ENCODE measurements around the gene WTIP. TPM values are rescaled to one million over a fixed set of nuclear protein-coding genes. Genes with fewer than 3 reads are reported as not detected.
"Not testable (repeated sequence)": the region's sequence is repeated elsewhere in the genome, so short reads cannot be mapped to it uniquely, and the experiment has no call there.

The WTIP gene
- total and polyA plus RNA-seq, 2 of the 13 experiments (the other 11 are each of a cell fraction or from before 2014, with no cell fraction given), result 15.0 to 18.1 TPM

GRCh38 chr19:34475975-34476594, 5.5 kb upstream of the WTIP start:
- no peak overlapping the region for H3K4me3 ChIP-seq (replicated peaks in 1 of 3; ENCODE audit: insufficient read depth in 1 of 3, low read depth in 2 of 3, low read length in 3 of 3)
- no TSS peak for BruUV-seq (replicated peaks)
- TF ChIP-seq MAFG (CRISPR knock-in tag; IDR thresholded peaks at IDR 0.05), result no peak
- TF ChIP-seq POLR2G (IDR thresholded peaks at IDR 0.05; ENCODE audit: low read depth, low read length), result peak; percentile 32; the same call in 1 of the 2 replicates
- in situ Hi-C loops (cut with HindIII; ENCODE audit: extremely low pct_ligation_motif_present, low pct_unique_long_range_greater_than_20kb) (no loop called here), intact Hi-C loops (cut with micrococcal nuclease; ENCODE audit: unreplicated experiment) (no loop called here)
- peaks cover 2 to 20% of the 10 kb centered on the region in 2 experiments; a peak in 3 of 5 replicates for H3K36me3 ChIP-seq (replicated peaks in 1 of 2; ENCODE audit: control insufficient read depth in 1 of 2, insufficient read depth in 2 of 2, low read length in 2 of 2)
- no peaks in the 10 kb centered on the region for H3K79me2 ChIP-seq (ENCODE audit: insufficient read depth, low read length)
- ATAC-seq (no peak), DNase-seq (ENCODE audit: low spot score) (no peak), FAIRE-seq (no peak)
- no peak overlapping the region for H3K4me2 ChIP-seq (ENCODE audit: low read depth, low read length)
- H3K9ac ChIP-seq (ENCODE audit: insufficient read depth, low read depth, low read length), result no peak overlapping the region
- H4K20me1 ChIP-seq (ENCODE audit: insufficient read depth, low read length), result no peaks in the 10 kb centered on the region
- CTCF ChIA-PET (ENCODE audit: low intra/inter-chr PET ratio, low total read pairs), result no interaction called here
- no peaks in the 10 kb centered on the region for H3K27me3 ChIP-seq (ENCODE audit: control insufficient read depth in 1 of 2, insufficient read depth in 2 of 2, low read length in 2 of 2)
- WGBS (ENCODE audit: low lambda C conversion rate), result 94% methylated on average over 5 of the region's 5 CpGs
- no peak overlapping the region for H2AFZ ChIP-seq (ENCODE audit: low read length)
- peaks cover 4% of the 10 kb centered on the region; the same call in 1 of the 2 replicates for H3K4me1 ChIP-seq (ENCODE audit: insufficient read depth, low read length)
- POLR2A ChIA-PET, result no interaction called here
- no peak overlapping the region for H3K27ac ChIP-seq (ENCODE audit: extremely low read length, insufficient read depth, low read length)
- H3K9me3 ChIP-seq (ENCODE audit: low read length), result no peaks in the 10 kb centered on the region

- H3K4me2 ChIP-seq (ENCODE audit: low read depth, low read length); H3K36me3 ChIP-seq (replicated peaks in 1 of 2; ENCODE audit: control insufficient read depth in 1 of 2, insufficient read depth in 2 of 2, low read length in 2 of 2); H3K79me2 ChIP-seq (ENCODE audit: insufficient read depth, low read length); H3K27me3 ChIP-seq (ENCODE audit: control insufficient read depth in 1 of 2, insufficient read depth in 2 of 2, low read length in 2 of 2); BruUV-seq (replicated peaks); H3K4me3 ChIP-seq (replicated peaks in 1 of 3; ENCODE audit: insufficient read depth in 1 of 3, low read depth in 2 of 3, low read length in 3 of 3); CTCF ChIA-PET (ENCODE audit: low intra/inter-chr PET ratio, low total read pairs); H4K20me1 ChIP-seq (ENCODE audit: insufficient read depth, low read length); FAIRE-seq; H2AFZ ChIP-seq (ENCODE audit: low read length); in situ Hi-C loops (cut with HindIII; ENCODE audit: extremely low pct_ligation_motif_present, low pct_unique_long_range_greater_than_20kb); H3K27ac ChIP-seq (ENCODE audit: extremely low read length, insufficient read depth, low read length); H3K9me3 ChIP-seq (ENCODE audit: low read length); intact Hi-C loops (cut with micrococcal nuclease; ENCODE audit: unreplicated experiment); H3K9ac ChIP-seq (ENCODE audit: insufficient read depth, low read depth, low read length); DNase-seq (ENCODE audit: low spot score); ATAC-seq; POLR2A ChIA-PET: not testable (repeated sequence)
- 91% methylated on average over 4 of the region's 4 CpGs for WGBS (ENCODE audit: low lambda C conversion rate)
- peaks cover 15% of the 10 kb centered on the region for H3K4me1 ChIP-seq (ENCODE audit: insufficient read depth, low read length)
Observed at GRCh38 chr19:34478496-34478895, 3.1 kb upstream of the WTIP start.
